ENCODE data around the gene KCNAB2.

The KCNAB2 gene

GRCh38 chr1:6143395-6143794 lies 97.7 kb downstream of the KCNAB2 start:
- TF ChIP-seq POU6F1 (CRISPR knock-in tag; IDR thresholded peaks at IDR 0.05; ENCODE audit: borderline replicate concordance, low read depth) (no peak), TCF4 (CRISPR knock-in tag; IDR thresholded peaks at IDR 0.05; ENCODE audit: borderline replicate concordance) (no peak), TOX (CRISPR knock-in tag; IDR thresholded peaks at IDR 0.05; ENCODE audit: borderline replicate concordance) (no peak), SNAI2 (CRISPR knock-in tag; IDR thresholded peaks at IDR 0.05) (no peak)
- TF ChIP-seq, protein P1, sequence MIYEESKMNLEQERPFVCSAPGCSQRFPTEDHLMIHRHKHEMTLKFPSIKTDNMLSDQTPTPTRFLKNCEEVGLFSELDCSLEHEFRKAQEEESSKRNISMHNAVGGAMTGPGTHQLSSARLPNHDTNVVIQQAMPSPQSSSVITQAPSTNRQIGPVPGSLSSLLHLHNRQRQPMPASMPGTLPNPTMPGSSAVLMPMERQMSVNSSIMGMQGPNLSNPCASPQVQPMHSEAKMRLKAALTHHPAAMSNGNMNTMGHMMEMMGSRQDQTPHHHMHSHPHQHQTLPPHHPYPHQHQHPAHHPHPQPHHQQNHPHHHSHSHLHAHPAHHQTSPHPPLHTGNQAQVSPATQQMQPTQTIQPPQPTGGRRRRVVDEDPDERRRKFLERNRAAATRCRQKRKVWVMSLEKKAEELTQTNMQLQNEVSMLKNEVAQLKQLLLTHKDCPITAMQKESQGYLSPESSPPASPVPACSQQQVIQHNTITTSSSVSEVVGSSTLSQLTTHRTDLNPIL (CRISPR knock-in tag; IDR thresholded peaks at IDR 0.05; ENCODE audit: low read depth) = no peak
- TF ChIP-seq, protein P2, sequence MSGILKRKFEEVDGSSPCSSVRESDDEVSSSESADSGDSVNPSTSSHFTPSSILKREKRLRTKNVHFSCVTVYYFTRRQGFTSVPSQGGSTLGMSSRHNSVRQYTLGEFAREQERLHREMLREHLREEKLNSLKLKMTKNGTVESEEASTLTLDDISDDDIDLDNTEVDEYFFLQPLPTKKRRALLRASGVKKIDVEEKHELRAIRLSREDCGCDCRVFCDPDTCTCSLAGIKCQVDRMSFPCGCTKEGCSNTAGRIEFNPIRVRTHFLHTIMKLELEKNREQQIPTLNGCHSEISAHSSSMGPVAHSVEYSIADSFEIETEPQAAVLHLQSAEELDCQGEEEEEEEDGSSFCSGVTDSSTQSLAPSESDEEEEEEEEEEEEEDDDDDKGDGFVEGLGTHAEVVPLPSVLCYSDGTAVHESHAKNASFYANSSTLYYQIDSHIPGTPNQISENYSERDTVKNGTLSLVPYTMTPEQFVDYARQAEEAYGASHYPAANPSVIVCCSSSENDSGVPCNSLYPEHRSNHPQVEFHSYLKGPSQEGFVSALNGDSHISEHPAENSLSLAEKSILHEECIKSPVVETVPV (CRISPR knock-in tag; IDR thresholded peaks at IDR 0.05) = no peak
- no peak for ATAC-seq

DNA sequence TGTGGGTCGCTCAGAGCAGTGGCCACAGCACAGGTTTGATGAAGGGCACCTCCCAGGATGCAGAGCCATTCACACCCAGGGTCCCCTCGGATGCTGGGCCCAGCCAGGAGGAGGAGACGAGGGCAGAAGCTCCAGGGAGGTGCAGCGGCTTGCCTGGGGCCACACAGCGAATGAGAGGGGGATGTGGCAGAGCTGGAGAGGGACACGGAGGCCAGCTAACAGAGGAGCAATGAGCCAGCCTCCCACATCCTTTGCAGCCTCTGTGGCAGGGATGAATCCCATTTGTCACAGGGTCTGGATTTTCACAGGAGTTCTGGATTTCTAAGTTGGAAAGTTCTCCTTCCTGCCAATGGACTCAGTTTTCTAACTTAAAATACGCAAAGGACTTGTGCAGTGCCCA lies 98.5 kb downstream of the KCNAB2 start:
- TF ChIP-seq ZNF8 (CRISPR knock-in tag; IDR thresholded peaks at IDR 0.05) (no peak), CSDC2 (CRISPR knock-in tag; IDR thresholded peaks at IDR 0.05) (no peak), PPARA (CRISPR knock-in tag; IDR thresholded peaks at IDR 0.05; ENCODE audit: borderline replicate concordance) (no peak), ZFP30 (CRISPR knock-in tag; IDR thresholded peaks at IDR 0.05) (no peak), ARNTL (CRISPR knock-in tag; IDR thresholded peaks at IDR 0.05; ENCODE audit: borderline replicate concordance, low read depth) (no peak), ZNF565 (CRISPR knock-in tag; conservative IDR thresholded peaks at IDR 0.05; ENCODE audit: low read depth) (no peak), GLIS3 (CRISPR knock-in tag; IDR thresholded peaks at IDR 0.05) (no peak), ZNF70 (CRISPR knock-in tag; IDR thresholded peaks at IDR 0.05) (no peak)
- TF ChIP-seq, protein P2 (CRISPR knock-in tag; IDR thresholded peaks at IDR 0.05) = no peak
- TF ChIP-seq, protein P1 (CRISPR knock-in tag; IDR thresholded peaks at IDR 0.05; ENCODE audit: low read depth) = no peak
- TF ChIP-seq, protein P3, sequence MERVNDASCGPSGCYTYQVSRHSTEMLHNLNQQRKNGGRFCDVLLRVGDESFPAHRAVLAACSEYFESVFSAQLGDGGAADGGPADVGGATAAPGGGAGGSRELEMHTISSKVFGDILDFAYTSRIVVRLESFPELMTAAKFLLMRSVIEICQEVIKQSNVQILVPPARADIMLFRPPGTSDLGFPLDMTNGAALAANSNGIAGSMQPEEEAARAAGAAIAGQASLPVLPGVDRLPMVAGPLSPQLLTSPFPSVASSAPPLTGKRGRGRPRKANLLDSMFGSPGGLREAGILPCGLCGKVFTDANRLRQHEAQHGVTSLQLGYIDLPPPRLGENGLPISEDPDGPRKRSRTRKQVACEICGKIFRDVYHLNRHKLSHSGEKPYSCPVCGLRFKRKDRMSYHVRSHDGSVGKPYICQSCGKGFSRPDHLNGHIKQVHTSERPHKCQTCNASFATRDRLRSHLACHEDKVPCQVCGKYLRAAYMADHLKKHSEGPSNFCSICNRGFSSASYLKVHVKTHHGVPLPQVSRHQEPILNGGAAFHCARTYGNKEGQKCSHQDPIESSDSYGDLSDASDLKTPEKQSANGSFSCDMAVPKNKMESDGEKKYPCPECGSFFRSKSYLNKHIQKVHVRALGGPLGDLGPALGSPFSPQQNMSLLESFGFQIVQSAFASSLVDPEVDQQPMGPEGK (CRISPR knock-in tag; IDR thresholded peaks at IDR 0.05; ENCODE audit: borderline replicate concordance) = no peak
- ATAC-seq = no peak

- TF ChIP-seq, protein P2 (CRISPR knock-in tag; IDR thresholded peaks at IDR 0.05) = no peak
- TF ChIP-seq CSDC2 (CRISPR knock-in tag; IDR thresholded peaks at IDR 0.05) (no peak), ARNTL (CRISPR knock-in tag; IDR thresholded peaks at IDR 0.05; ENCODE audit: borderline replicate concordance, low read depth) (no peak), ZFP3 (CRISPR knock-in tag; IDR thresholded peaks at IDR 0.05) (no peak), ZC3H10 (CRISPR knock-in tag; IDR thresholded peaks at IDR 0.05) (no peak), ZFP30 (CRISPR knock-in tag; IDR thresholded peaks at IDR 0.05) (no peak), ZNF565 (CRISPR knock-in tag; conservative IDR thresholded peaks at IDR 0.05; ENCODE audit: low read depth) (no peak), ISL1 (CRISPR knock-in tag; IDR thresholded peaks at IDR 0.05) (no peak), TCF4 (CRISPR knock-in tag; IDR thresholded peaks at IDR 0.05; ENCODE audit: borderline replicate concordance) (no peak), POU6F1 (CRISPR knock-in tag; IDR thresholded peaks at IDR 0.05; ENCODE audit: borderline replicate concordance, low read depth) (no peak)
- TF ChIP-seq, protein P1 (CRISPR knock-in tag; IDR thresholded peaks at IDR 0.05; ENCODE audit: low read depth) = no peak
- ATAC-seq = no peak
Observed at GRCh38 chr1:6144647-6145395, 99.1 kb downstream of the KCNAB2 start.

All from SK-N-SH treated with all-trans-retinoic acid at 6 μM for 48 hours (cell line).